Prostate gland (tissue), 2 donors: ENCODE results near the gene DENND5A. TPM values are rescaled to one million over a fixed set of nuclear protein-coding genes. Genes with fewer than 3 reads are reported as not detected.
A peak's percentile ranks its signal among the peaks of the same experiment; 100 is the strongest.
"Not testable (repeated sequence)": the region's sequence is repeated elsewhere in the genome, so short reads cannot be mapped to it uniquely, and the experiment has no call there.

Source experiments
- DNase-seq: peaks from one replicate; pipeline ENCODE4 v3.0.0-alpha.2; 2019; ENCODE audit warnings: low spot score
- H3K27ac ChIP-seq, 2 donors: fragments of 200-600 bp; sonication (generic); 2 replicates each; pipeline ENCODE4 v1.5.1; 2017 to 2019
- H3K27me3 ChIP-seq: fragments of 200-600 bp; sonication (generic); replicated peaks from 2 replicates; pipeline ENCODE4 v1.5.1; 2019; ENCODE audit not compliant: insufficient read depth
- H3K36me3 ChIP-seq, 2 donors: fragments of 200-600 bp; sonication (generic); 1 replicate in 1 of 2; 2 replicates in 1 of 2; pipeline versions ENCODE4 v1.5.1 to v1.8.1; 2017 to 2019
- H3K4me1 ChIP-seq: fragments of 200-600 bp; sonication (generic); replicated peaks from 2 replicates; pipeline ENCODE4 v1.5.1; 2019
- H3K4me3 ChIP-seq, 2 donors: fragments of 200-600 bp; sonication (generic); 2 replicates each; pipeline ENCODE4 v1.5.1; 2017 to 2019
- H3K9me3 ChIP-seq: fragments of 200-600 bp; sonication (generic); 2 replicates; pipeline ENCODE4 v1.5.1; 2017
- POLR2A ChIP-seq: fragments of 450-650 bp; IDR thresholded peaks from one replicate; pipeline ENCODE4 v1.6.1; 2016; ENCODE audit warnings: antibody characterized with exemption, mild to moderate bottlenecking
- POLR2AphosphoS5 ChIP-seq: sonication (generic); formaldehyde crosslinking; IDR thresholded peaks from one replicate; pipeline ENCODE4 v1.6.1; 2017; ENCODE audit warnings: antibody characterized with exemption
- WGBS: methylation state at CpG from one replicate; pipeline ENCODE4 v1.1.5; 2018; 5-methylcytosine and 5-hydroxymethylcytosine counted together
- intact Hi-C: fragments of 100-400 bp; cut with DNase I; formaldehyde crosslinking; loops from one replicate; pipeline ENCODE4 v1.14.2; 2022
- total RNA-seq, 2 donors: library from RNA; depleted of rRNA; stranded (reverse); fragments of >200 nt; gene quantifications; one replicate each; pipeline ENCODE4 v1.1.0, GENCODE V29; 2016
- TF ChIP-seq, protein P1 (sequence below), 4 experiments: fragments of 200-600 bp in 2 of 4; fragments of 450-650 bp in 2 of 4; sonication (generic) in 2 of 4; IDR thresholded peaks; 1 replicate in 3 of 4; 2 replicates in 1 of 4; pipeline ENCODE4 v1.5.1; 2016 to 2019; ENCODE audit warnings: antibody characterized with exemption in 4 of 4, mild to moderate bottlenecking in 2 of 4, moderate library complexity in 2 of 4

The DENND5A gene
- total RNA-seq, 2 donors from 2014 or later: 25.4 to 84.6 TPM

DNA sequence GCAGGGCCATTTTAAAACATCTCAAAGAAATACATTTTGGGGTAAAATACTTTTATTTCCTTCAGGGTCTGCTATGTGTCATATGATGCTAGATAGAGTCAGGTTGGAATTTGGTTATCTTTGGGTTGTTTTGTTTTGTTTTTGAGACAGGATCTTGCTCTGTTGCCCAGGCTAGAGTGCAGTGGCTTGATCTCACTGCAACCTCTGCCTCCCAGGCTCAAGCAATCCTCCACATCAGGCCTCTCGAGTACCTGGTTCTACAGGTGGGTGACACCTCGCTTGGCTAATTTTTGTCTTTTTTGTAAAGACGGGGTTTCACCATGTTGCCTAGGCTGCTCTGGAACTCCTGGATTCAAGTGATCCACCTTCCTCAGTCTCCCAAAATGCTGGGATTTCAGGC lies 17.3 kb downstream of the DENND5A start:
- H3K4me3 ChIP-seq: no peak overlapping the region
- no peaks in the 10 kb centered on the region for H3K36me3 ChIP-seq
- no peak for DNase-seq
- no peaks in the 10 kb centered on the region for H3K27me3 ChIP-seq
- no peaks in the 10 kb centered on the region for H3K9me3 ChIP-seq
- intact Hi-C loops: no loop called here
- no peak overlapping the region for H3K27ac ChIP-seq
- TF ChIP-seq, protein P1, sequence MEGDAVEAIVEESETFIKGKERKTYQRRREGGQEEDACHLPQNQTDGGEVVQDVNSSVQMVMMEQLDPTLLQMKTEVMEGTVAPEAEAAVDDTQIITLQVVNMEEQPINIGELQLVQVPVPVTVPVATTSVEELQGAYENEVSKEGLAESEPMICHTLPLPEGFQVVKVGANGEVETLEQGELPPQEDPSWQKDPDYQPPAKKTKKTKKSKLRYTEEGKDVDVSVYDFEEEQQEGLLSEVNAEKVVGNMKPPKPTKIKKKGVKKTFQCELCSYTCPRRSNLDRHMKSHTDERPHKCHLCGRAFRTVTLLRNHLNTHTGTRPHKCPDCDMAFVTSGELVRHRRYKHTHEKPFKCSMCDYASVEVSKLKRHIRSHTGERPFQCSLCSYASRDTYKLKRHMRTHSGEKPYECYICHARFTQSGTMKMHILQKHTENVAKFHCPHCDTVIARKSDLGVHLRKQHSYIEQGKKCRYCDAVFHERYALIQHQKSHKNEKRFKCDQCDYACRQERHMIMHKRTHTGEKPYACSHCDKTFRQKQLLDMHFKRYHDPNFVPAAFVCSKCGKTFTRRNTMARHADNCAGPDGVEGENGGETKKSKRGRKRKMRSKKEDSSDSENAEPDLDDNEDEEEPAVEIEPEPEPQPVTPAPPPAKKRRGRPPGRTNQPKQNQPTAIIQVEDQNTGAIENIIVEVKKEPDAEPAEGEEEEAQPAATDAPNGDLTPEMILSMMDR (IDR thresholded peaks at IDR 0.05): no peak
- TF ChIP-seq POLR2A: no peak
- 96% methylated on average over 3 of the region's 3 CpGs for WGBS
- H3K4me1 ChIP-seq: no peaks in the 10 kb centered on the region

DNA sequence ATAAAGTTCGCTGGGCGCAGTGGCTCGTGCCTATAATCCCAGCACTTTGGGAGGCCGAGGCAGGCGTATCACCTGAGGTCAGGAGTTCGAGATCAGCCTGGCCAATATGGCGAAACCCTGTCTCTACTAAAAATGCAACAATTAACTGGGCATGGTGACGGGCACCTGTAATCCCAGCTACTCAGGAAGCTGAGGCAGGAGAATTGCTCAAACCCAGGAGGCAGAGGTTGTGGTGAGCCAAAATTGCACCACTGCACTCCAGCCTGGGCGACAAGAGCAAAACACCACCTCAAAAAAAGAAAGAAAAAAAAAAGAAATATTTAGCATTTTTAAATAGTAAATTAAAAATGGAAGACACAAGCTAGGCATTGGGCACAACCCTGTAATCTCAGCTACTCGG lies 28.9 kb downstream of the DENND5A start:
- DNase-seq, H3K9me3 ChIP-seq, H3K27me3 ChIP-seq, H3K27ac ChIP-seq, H3K4me3 ChIP-seq, H3K36me3 ChIP-seq, intact Hi-C loops, H3K4me1 ChIP-seq: not testable (repeated sequence)
- WGBS: 95% methylated on average over 10 of the region's 10 CpGs

DNA sequence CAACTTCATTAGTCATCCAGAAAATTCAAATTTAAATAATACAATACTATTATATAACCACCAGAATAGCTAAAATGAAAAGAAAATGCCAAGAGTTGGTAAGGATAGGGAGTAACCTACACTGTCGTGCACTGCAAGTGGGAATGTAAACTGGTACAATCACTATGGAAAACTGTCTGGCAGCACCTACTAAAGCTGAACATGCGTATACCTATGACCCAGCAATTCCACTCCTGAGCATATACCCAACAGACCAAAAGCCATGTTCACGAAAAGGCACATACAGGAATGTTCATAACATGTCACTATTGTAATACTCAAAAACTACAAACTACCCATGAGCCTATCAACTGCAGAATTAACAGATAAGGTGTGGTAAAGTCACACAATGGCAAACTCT lies 32.7 kb downstream of the DENND5A start:
- WGBS: 87% methylated on average over 3 of the region's 3 CpGs
- TF ChIP-seq POLR2A (no peak), POLR2AphosphoS5 (no peak)
- TF ChIP-seq, protein P1 (IDR thresholded peaks at IDR 0.05): no peak
- H3K4me3 ChIP-seq: no peak overlapping the region
- no peaks in the 10 kb centered on the region for H3K36me3 ChIP-seq
- H3K27ac ChIP-seq: no peak overlapping the region
- H3K27me3 ChIP-seq: no peaks in the 10 kb centered on the region
- no peak for DNase-seq
- intact Hi-C loops: no loop called here
- no peaks in the 10 kb centered on the region for H3K4me1 ChIP-seq
- no peaks in the 10 kb centered on the region for H3K9me3 ChIP-seq

DNA sequence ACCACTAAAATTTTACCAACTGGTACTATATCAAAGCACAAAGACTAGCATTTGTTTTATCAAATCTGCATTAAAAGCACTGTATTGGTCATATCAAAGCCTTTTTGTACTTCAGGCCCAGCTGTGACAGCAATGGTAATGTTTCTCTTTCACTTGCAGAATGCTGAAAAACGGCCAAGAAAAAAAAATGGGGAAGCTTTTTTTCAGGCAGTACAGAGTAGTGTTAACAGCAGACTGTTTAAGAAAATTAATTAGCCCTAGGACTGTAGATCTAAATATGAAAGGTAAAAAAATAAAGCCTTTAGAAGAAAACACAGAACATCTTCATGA lies 33.3 kb downstream of the DENND5A start:
- Histone ChIP-seq H3K4me3 (peak overlapping the region in 1 of 2 donors; percentile 12), H3K36me3 (no peaks in the 10 kb centered on the region), H3K9me3 (no peaks in the 10 kb centered on the region), H3K4me1 (no peaks in the 10 kb centered on the region), H3K27ac (peak overlapping the region; percentile 15 to 50), H3K27me3 (no peaks in the 10 kb centered on the region)
- intact Hi-C loops: no loop called here
- no peak for DNase-seq
- 3% methylated on average over 1 of the region's 1 CpG for WGBS
- TF ChIP-seq POLR2A (no peak), POLR2AphosphoS5 (no peak)
- TF ChIP-seq, protein P1 (IDR thresholded peaks at IDR 0.05): no peak

DNA sequence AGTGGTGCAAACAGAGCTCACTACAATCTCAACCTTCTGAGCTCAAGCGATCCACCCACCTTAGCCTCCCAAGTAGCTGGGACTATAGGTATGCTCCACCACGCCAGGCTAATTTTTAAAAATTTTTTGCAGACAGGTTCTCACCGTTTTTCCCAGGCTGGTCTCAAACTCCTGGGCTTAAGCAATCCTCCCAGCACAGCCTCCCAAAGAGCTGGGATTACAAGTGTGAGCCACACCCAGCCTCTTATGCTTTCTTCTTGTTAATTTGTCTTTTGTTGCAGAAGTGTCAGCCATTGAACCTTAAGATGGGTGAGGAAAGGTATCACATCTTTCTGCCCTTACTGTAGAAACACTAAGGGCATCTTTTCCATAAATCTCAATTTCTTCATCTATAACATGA lies 34.9 kb downstream of the DENND5A start:
- Histone ChIP-seq H3K36me3 (no peaks in the 10 kb centered on the region), H3K9me3 (no peaks in the 10 kb centered on the region), H3K4me3 (no peak overlapping the region), H3K27me3 (no peaks in the 10 kb centered on the region), H3K4me1 (no peaks in the 10 kb centered on the region), H3K27ac (no peak overlapping the region)
- no peak for DNase-seq
- intact Hi-C loops: no loop called here
- TF ChIP-seq POLR2AphosphoS5: no peak
- TF ChIP-seq, protein P1 (IDR thresholded peaks at IDR 0.05): no peak
- TF ChIP-seq POLR2A: no peak
- 92% methylated on average over 3 of the region's 3 CpGs for WGBS

DNA sequence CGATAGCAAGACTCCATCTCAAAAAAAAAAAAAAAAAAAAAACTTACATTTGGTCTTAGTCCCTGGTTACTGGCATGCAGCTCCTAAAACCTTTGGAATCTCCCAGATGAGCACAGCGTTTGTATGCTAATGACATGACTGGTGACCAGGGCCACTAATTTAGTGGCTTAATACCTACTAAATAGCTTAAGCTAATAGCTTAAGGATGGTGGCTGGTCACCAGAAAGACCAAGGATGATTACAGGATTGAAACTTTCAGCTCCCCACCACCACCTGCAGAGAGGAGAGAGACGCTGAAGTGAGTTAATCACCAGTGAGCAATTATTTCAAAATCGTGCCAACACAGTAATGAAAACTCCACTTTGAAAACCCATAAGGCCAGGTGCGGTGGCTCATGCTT lies 37.1 kb downstream of the DENND5A start:
- Histone ChIP-seq H3K36me3 (no peaks in the 10 kb centered on the region), H3K27me3 (no peaks in the 10 kb centered on the region), H3K27ac (no peak overlapping the region), H3K4me3 (no peak overlapping the region), H3K4me1 (no peaks in the 10 kb centered on the region), H3K9me3 (no peaks in the 10 kb centered on the region)
- DNase-seq: no peak
- 81% methylated on average over 5 of the region's 5 CpGs for WGBS
- TF ChIP-seq, protein P1 (IDR thresholded peaks at IDR 0.05): no peak
- no peak for TF ChIP-seq POLR2AphosphoS5
- no peak for TF ChIP-seq POLR2A
- intact Hi-C loops: no loop called here
